Stimulated activated CD4-positive, alpha-beta T cell treated with anti-CD3 and anti-CD28 coated beads, Interleukin-1b, Interleukin-23, amount 100 ng/mL, for 1 hour (primary cell): Measurements from ENCODE around the gene TALDO1.

Source experiments
- DNase-seq, 2 donors: peaks; one replicate each; pipeline ENCODE4 v3.0.0-alpha.2; 2020; ENCODE audit warnings: low read depth in 2 of 2

Gene TALDO1

GRCh38 chr11:787084-787675, 39.9 kb downstream of the TALDO1 start:
- DNase-seq, result no peak

GRCh38 chr11:788009-788640, 40.9 kb downstream of the TALDO1 start:
- no peak for DNase-seq

GRCh38 chr11:788953-789940, 42.0 kb downstream of the TALDO1 start:
- no peak for DNase-seq

DNA sequence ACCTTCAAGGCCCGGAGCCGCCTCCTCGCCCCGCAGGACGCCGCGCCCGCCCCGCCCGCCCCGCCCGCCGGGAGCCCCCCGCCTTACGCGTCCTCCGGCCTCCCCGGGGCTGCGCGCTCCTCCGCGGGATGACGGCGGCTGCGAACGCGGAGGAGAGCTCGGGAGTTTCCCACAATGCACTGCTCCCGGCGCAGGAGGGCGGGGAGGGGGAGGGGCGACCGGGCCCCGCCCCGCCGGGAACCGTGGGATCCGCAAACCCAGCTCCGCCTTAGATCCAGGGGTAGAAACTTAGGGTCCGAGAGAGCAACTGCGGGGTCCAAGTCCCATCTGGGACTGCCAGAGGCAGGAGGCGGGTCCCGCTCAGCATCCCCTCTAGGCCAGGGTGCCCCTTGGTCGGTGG, 42.7 kb downstream of the TALDO1 start, which contains the start of gene CEND1:
Gene CEND1, minus strand, starts transcription at position 148 of the 400 bp plus-strand sequence. CDS start 1,514 bp downstream, outside the sequence.
- DNase-seq, result no peak

DNA sequence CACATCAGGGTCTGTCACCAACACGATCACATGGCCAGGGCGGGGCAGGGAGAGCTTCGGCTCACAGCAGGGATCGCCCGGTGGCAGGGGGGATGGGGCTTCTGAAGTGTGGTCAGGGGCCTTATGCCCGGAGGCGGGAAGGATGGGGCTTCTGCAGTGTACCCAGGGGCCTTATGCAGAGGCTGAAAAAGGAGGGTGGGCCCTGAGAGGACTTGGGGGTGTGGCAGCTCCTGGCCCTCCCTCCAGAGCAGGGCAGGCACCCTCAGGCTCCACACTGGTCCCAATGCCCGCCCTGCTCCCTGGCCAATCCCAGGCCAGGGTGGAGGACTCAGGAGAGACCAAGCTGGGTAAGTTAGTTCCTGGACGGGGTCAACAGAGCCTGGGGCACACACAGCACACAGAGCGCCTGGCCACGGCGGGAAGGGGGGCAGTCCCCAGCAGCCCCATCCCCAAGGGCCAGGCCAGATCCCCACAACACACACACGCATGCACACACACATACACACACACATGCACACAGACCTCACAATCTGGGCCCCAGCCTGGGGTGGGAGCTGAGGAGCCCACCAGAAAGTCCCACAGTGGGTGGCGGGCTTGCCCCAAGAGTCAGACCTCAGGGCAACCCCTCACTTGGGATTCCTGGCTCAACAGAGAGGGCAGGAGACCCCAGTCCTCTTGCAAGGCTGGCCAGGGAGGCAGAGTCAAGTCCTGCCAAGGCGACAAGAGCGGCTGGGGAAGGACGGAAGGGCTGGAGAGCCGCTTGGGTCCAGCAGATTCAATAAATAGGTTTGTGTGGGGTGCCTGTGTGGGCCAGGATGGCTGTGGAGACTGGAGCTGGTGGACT, 43.7 kb downstream of the TALDO1 start:
- DNase-seq, result no peak

DNA sequence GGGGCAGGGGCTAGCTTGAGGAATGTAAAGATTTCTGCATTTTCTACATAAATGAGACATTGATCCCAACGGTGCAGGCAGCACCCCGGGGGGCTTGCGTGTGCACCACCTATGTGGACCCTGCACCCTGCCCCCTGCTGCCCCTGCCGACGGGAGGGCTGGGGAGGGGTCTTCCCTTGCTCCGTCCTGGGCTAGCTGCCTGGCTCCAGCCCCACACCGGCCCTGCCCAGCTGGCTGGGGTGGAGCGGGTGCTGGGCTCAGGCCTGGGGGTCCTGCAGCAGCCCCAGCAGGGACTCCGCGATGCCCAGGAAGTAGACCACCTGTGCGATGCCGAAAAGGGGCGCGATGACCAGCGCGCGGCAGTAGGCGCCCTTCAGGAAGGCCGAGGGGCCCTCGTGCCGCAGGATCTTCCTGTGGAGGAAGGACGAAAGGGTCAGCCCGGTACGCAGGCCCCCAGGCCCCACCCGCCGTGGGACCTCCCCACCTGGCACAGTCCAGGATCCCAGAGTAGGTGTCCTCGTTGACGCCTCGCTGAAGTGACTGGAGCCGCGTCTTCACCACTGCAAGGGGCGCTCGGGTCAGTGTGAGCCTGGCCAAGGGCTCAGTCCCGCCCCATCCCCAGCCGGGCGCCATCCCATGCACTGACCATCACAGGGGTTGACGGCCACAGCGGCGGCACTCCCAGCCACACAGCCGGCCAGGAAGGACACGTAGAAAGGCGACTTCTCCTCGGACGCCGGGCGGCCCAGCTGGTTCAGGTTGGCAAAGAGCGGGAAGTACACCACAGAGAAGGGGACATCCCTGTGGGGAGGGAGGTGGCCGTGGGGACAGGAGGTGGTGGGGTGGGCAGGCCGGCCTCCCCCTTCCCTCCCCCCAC, 44.6 kb downstream of the TALDO1 start:
- DNase-seq, result no peak

GRCh38 chr11:792535-792821, 45.2 kb downstream of the TALDO1 start:
- DNase-seq, result no peak

GRCh38 chr11:792873-793272, 45.6 kb downstream of the TALDO1 start:
- DNase-seq, result no peak

DNA sequence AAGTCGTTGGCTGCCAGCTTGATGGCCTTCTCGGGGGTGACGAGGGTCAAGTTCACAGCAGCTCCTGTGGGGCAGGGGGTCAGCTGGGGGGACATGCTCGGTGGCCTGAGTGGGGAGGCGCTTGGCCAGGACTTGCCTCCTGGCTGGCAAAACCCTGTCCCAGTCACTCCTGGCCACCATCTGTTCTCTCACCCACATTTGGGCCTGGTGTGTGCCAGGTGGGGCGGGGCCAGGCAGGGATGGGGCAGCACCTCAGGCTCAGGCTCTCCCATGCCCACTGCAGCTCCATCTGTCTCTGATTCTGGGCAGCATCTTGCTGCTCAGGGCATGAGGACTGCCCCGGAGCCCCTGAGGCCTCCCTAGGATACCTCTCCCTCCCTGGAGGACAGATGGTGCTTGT, 46.3 kb downstream of the TALDO1 start:
- DNase-seq, result no peak

DNA sequence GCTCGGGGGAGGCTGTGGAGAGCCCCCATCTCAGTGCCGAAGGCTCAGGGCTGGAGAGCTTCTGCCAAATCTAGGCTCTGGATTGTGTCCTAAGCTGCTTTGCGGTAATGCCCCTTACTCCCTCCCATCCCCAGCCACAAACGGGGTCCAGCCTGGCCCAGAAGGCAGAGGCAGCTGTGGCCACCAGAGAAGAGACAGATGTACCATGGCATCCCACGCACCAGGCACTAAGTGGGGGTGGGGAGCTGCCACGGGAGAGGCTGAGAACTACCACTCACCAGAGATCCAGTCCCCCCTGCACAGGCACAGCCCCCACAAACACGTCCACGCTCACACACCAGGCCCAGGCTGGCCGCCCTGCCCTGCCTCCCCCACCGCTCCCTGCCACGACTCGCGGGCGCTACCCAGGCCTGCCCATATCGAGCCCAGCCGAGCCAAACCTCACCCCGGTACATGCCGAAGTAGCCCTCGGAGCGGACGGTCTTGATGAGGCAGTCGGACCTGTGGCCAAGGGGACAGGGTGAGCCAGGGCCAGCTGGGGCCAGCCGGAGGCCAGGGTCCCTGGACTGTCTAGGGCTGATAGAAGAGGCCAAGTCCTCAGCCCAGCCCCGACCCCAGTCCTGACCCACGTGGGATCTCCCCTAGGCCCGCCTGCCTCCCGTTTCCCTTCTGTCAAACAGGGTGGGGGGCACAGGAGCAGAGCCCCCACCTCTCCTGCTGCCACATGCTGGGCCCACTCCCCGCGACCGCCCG, 46.9 kb downstream of the TALDO1 start:
- DNase-seq, result no peak

GRCh38 chr11:794766-795633, 47.7 kb downstream of the TALDO1 start:
- no peak for DNase-seq

DNA sequence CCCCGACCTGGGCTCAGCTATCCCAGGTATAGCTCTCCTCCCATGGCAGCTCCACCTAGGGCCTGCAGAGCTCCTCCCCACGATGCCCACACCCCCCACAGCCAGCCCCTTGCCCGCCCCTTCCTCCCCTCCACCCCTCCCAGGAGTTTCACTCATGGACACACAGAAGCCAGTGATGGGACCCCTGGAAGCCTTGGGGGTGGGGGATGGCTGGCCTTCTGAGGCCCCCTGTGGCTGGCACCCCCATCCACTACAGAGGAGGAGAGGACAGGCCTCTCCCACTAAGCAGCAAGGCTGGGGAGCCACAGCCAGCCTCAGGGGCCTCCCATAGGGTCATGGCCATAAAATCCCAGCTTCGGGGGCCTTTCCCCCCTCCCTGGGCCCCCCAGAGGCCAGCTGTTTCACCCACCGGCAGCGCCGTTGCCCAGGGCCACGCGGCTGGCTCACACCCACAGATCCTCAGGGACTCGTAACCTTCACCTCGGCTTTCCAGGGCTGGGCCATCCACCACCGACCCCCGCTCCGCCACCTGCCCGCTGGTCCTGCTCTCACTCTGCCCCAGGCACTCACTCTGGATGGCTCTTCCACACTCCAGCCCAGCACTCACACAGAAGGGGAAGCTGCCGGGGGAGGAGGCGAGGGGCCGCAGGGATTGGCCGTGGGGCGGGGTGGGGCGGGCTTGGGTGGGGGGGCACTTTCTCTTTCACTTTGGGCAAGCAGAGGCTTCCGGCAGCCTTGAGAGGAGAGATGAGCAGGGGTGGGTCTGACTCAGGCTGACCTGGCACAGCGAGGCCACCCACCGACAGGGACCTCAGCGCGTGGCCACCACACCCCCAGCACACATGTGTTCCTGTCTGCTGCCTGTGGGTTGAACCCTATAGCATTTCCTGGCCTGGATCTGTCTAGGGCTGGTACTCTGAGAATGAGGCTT, 48.6 kb downstream of the TALDO1 start:
- peak; percentile 39 to 55 for DNase-seq

GRCh38 chr11:796565-797295, 49.5 kb downstream of the TALDO1 start:
- DNase-seq, result no peak

DNA sequence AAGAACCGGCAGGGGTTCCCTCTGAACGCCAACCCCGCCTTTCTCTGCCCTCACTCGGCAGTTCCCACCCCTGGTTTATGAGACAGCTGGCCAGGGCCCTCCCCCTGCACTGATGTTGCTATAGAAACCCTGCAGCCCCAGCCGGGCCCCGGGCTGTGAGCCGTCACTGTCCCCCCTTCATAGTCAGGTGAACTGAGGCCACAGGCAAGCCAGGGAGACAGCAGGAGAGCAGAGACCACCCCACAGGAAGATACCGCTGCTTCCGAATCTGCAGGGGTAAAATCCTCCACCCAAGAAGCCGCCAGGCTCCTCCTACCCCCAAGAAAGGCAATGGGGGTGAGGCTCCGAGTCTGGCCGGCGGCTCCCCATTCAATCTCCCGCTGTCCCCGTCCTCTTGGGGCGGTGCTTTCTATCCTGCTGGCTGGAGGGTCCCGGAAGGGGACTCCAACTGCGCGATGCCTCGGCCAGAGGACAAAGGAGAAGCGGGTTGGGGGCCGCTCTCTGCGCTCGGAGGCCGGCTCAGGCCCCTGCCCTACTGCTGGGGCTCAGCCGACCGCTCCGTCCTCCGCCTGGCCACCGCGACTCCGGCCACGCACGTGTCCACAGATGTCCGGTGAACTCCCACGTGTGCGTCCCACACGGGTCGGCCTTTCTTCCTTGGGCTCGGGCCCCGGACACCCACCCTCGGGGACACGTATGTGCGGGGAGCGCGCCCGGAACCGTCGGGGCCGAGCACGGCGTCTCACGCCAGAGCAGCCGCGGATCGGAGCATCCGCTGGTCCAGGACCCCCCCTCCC, 50.2 kb downstream of the TALDO1 start:
- DNase-seq, result no peak

- DNase-seq, result peak; percentile 53 to 78
These were observed 50.9 kb downstream of the TALDO1 start, which contains the start of gene SLC25A22 for GRCh38 chr11:798093-798713. Gene SLC25A22 (minus strand): TSS chr11:798281. CDS start chr11:795006, 3,275 bp downstream.
